Measurements from ENCODE around the gene SLC24A3. TPM values are rescaled to one million over a fixed set of nuclear protein-coding genes. Genes with fewer than 3 reads are reported as not detected.

The SLC24A3 gene
- total RNA-seq, 1 donor from 2014 or later = 0.11 TPM

DNA sequence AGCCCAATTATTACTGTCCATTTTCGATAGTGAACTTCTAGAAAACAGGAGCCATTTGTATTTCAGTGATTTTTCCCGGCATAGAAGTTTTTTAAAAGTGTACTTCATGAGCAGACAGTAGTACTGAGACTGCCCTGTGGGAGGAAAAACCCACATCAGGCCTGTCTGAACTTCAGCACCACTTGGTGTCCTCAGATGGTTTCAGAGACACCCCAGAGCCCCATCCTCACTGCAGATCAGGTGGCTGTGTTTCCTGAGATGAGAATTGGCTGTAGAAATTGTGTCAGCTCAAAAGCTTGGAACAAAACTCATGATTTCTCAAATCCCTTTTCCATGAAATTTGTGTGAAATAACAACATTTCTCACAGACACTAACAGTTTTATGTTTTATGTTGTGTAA is 435.6 kb downstream of the SLC24A3 start:
- no peak overlapping the region for H3K27ac Mint-ChIP-seq (ENCODE audit: unreplicated experiment)
- H3K27me3 Mint-ChIP-seq (ENCODE audit: unreplicated experiment) = peaks cover 38% of the 10 kb centered on the region
- DNase-seq (ENCODE audit: extremely low spot score, unreplicated experiment) = no peak
- H3K4me1 Mint-ChIP-seq (ENCODE audit: unreplicated experiment) = no peaks in the 10 kb centered on the region
- no peaks in the 10 kb centered on the region for H3K36me3 Mint-ChIP-seq (ENCODE audit: unreplicated experiment)
- H3K4me3 Mint-ChIP-seq (ENCODE audit: unreplicated experiment) = no peak overlapping the region
- H3K9me3 Mint-ChIP-seq (ENCODE audit: unreplicated experiment) = peaks cover 7% of the 10 kb centered on the region
- TF ChIP-seq, protein P1, sequence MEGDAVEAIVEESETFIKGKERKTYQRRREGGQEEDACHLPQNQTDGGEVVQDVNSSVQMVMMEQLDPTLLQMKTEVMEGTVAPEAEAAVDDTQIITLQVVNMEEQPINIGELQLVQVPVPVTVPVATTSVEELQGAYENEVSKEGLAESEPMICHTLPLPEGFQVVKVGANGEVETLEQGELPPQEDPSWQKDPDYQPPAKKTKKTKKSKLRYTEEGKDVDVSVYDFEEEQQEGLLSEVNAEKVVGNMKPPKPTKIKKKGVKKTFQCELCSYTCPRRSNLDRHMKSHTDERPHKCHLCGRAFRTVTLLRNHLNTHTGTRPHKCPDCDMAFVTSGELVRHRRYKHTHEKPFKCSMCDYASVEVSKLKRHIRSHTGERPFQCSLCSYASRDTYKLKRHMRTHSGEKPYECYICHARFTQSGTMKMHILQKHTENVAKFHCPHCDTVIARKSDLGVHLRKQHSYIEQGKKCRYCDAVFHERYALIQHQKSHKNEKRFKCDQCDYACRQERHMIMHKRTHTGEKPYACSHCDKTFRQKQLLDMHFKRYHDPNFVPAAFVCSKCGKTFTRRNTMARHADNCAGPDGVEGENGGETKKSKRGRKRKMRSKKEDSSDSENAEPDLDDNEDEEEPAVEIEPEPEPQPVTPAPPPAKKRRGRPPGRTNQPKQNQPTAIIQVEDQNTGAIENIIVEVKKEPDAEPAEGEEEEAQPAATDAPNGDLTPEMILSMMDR (IDR thresholded peaks at IDR 0.05) = no peak

DNA sequence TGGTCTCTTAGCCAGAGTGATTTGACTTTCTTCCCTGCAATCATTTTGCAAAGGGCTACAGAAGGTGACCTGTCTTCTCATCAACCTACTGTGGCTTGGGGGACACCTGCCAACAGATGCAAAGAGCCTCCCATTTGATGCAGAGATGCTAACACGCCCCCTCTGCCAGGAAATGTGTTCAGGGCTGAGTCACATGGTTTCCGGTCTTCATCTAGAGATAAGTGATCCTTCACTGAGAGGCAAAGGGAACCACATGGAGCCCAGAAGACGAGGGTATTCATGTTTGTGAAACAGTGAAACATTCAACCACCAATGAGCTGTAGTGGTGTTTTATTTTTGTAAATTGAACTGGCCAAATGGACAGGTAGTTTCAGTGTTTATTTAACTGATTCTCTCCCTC is 436.6 kb downstream of the SLC24A3 start:
- Mint-ChIP-seq H3K27me3 (ENCODE audit: unreplicated experiment) (peaks cover 29% of the 10 kb centered on the region), H3K9me3 (ENCODE audit: unreplicated experiment) (peaks cover 7% of the 10 kb centered on the region), H3K4me1 (ENCODE audit: unreplicated experiment) (no peaks in the 10 kb centered on the region), H3K36me3 (ENCODE audit: unreplicated experiment) (no peaks in the 10 kb centered on the region), H3K27ac (ENCODE audit: unreplicated experiment) (no peak overlapping the region), H3K4me3 (ENCODE audit: unreplicated experiment) (no peak overlapping the region)
- TF ChIP-seq, protein P1 (IDR thresholded peaks at IDR 0.05) = no peak
- DNase-seq (ENCODE audit: extremely low spot score, unreplicated experiment) = no peak

DNA sequence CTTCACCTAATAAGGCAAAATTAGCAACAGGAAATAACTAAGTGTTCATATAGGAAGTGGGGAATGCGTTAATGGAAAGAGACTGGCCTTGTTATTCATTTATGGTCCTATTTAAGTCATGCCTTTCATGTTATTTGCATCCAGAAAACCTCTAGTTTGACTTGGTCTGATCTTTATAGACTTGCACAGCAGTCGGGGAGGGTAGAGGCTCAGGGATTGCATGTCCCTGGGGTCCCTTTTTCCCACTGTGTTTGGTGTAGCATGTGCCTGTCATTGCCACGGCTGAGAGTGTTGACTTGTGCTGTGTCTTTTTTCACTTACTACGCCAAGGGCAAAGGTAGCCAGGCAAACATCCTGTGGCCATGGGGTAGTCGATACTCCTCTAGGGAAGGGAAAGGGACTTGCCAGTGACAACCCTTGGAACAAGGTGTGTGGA is 440.2 kb downstream of the SLC24A3 start:
- H3K4me3 Mint-ChIP-seq (ENCODE audit: unreplicated experiment) = no peak overlapping the region
- peaks cover 7% of the 10 kb centered on the region for H3K9me3 Mint-ChIP-seq (ENCODE audit: unreplicated experiment)
- no peak for DNase-seq (ENCODE audit: extremely low spot score, unreplicated experiment)
- H3K27me3 Mint-ChIP-seq (ENCODE audit: unreplicated experiment) = peaks cover 39% of the 10 kb centered on the region
- H3K27ac Mint-ChIP-seq (ENCODE audit: unreplicated experiment) = no peak overlapping the region
- no peaks in the 10 kb centered on the region for H3K4me1 Mint-ChIP-seq (ENCODE audit: unreplicated experiment)
- TF ChIP-seq, protein P1 (IDR thresholded peaks at IDR 0.05) = no peak
- no peaks in the 10 kb centered on the region for H3K36me3 Mint-ChIP-seq (ENCODE audit: unreplicated experiment)

DNA sequence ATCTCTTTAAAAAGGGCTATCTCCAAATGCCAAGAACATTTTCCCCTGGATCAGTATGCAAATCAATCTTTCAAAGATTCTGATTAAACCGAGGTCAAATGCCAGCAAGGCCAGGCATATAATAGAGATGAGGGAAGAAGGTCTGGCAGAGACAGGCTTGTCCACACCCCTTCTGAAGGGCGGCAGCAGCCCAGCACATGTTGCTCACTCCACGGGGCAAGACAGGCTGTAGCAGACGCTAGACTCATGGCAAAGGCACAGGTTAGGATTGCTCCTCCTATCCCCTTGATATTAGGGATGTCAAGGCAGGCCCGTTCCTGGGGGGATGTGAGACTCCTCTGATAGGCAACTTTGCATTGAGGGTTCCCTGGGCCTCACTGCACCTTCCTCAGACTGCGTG is 440.9 kb downstream of the SLC24A3 start:
- TF ChIP-seq, protein P1 (IDR thresholded peaks at IDR 0.05) = no peak
- Mint-ChIP-seq H3K4me3 (ENCODE audit: unreplicated experiment) (no peak overlapping the region), H3K4me1 (ENCODE audit: unreplicated experiment) (no peaks in the 10 kb centered on the region), H3K36me3 (ENCODE audit: unreplicated experiment) (no peaks in the 10 kb centered on the region), H3K27me3 (ENCODE audit: unreplicated experiment) (peaks cover 46% of the 10 kb centered on the region), H3K9me3 (ENCODE audit: unreplicated experiment) (peaks cover 7% of the 10 kb centered on the region), H3K27ac (ENCODE audit: unreplicated experiment) (no peak overlapping the region)
- no peak for DNase-seq (ENCODE audit: extremely low spot score, unreplicated experiment)

DNA sequence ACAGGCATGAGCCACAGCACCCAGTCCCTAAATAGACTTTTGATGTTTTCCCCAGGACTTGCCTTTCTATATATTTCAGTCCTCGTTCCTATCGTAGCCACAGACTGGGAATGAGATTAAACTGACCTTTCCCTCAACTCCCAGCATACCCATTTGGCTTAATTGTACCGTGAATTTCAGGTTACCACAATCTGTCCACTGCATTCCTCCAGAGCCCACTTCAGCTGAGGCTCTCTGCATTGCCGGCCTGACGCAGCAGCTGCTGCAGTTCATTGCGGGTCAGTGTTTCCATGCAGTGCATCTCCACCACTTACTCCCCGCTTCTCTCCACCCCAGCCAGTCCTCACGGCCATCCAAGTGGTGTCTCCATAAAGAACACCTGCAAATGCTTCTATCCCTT is 442.5 kb downstream of the SLC24A3 start:
- TF ChIP-seq, protein P1 (IDR thresholded peaks at IDR 0.05) = no peak
- peaks cover 7% of the 10 kb centered on the region for H3K9me3 Mint-ChIP-seq (ENCODE audit: unreplicated experiment)
- H3K4me3 Mint-ChIP-seq (ENCODE audit: unreplicated experiment) = no peak overlapping the region
- H3K4me1 Mint-ChIP-seq (ENCODE audit: unreplicated experiment) = no peaks in the 10 kb centered on the region
- H3K27me3 Mint-ChIP-seq (ENCODE audit: unreplicated experiment) = peaks cover 52% of the 10 kb centered on the region
- no peak overlapping the region for H3K27ac Mint-ChIP-seq (ENCODE audit: unreplicated experiment)
- no peaks in the 10 kb centered on the region for H3K36me3 Mint-ChIP-seq (ENCODE audit: unreplicated experiment)
- DNase-seq (ENCODE audit: extremely low spot score, unreplicated experiment) = no peak
